Fibroblast of upper back skin (primary cell): ENCODE measurements around the gene SCTR.

Source experiments
- DNase-seq: peaks from one replicate; pipeline ENCODE4 v3.0.0-alpha.2; 2013

The SCTR gene

DNA sequence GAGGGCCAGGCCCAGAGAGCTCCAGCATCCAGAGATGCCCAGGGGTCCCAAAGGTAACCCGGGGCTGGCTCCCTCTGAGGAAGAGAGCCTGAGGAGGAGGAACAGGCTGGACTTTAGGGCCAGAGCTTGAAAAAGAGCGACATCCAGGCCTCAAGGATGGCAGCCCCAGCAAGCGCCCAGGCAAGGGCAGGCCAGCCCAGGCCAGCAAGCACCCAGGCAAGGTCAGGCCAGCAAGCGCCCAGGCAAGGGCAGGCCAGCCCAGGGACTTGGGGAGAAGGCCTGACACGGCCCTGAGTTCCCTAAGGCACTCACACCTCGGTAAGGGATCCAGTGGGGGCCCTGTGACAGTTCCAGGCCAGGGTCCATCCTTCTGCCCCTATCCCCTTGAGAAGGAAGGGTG lies 127.1 kb downstream of the SCTR start:
- DNase-seq, result no peak

DNA sequence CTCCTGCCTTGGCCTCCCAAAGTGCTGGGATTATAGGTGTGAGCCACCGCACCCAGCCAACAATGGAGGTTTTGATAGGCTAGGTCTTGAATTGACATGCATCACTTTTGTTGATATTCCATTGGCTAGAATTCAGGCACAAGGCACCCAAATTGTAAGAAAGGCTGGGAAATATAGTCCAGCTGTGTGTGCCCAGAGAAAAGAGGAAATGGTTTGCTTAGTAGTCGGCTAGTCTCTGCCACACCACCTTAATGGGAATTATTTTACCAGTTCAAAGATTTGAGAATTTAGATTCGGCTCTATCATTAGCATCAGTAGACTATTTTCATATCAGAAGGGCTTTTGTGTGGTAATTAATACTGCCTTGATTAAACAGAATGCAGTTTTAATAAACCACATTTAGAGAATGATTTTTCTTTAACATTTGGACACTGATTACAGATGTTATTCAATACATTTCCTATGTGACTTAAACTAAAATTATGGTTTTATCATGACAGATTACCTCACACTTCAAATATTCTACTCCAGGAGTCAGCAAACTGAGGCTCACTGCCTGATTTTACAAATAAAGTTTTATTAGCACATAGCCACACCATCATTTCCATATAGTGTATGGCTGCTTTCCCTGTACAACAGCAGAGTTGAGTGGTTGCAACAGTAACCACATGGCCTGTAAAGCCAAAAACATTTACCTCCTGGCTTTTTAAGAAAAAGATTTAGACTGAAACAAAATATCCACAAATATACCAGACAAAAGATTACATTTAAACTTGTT lies 130.1 kb downstream of the SCTR start:
- DNase-seq, result no peak
